HG02642 (cell line): ENCODE results near the gene FIP1L1.
A peak's percentile ranks its signal among the peaks of the same experiment; 100 is the strongest.
"Not testable (repeated sequence)": the region's sequence is repeated elsewhere in the genome, so short reads cannot be mapped to it uniquely, and the experiment has no call there.

Experiments used
- ATAC-seq: cut with Tn5 transposase; IDR thresholded peaks from one replicate; pipeline ENCODE4 v1.9.1; 2021; ENCODE audit warnings: mild to moderate bottlenecking; ENCODE audit not compliant: unreplicated experiment, poor library complexity

FIP1L1 gene

GRCh38 chr4:53371843-53372521 lies 5.5 kb upstream of the FIP1L1 start:
- ATAC-seq = no peak

- ATAC-seq = no peak
These were observed 2.6 kb upstream of the FIP1L1 start for GRCh38 chr4:53374777-53375258.

GRCh38 chr4:53376900-53377299 lies 541 bp upstream of the FIP1L1 start:
- no peak for ATAC-seq

- no peak for ATAC-seq
These were observed 686 bp downstream of the FIP1L1 start for GRCh38 chr4:53378171-53378482.

DNA sequence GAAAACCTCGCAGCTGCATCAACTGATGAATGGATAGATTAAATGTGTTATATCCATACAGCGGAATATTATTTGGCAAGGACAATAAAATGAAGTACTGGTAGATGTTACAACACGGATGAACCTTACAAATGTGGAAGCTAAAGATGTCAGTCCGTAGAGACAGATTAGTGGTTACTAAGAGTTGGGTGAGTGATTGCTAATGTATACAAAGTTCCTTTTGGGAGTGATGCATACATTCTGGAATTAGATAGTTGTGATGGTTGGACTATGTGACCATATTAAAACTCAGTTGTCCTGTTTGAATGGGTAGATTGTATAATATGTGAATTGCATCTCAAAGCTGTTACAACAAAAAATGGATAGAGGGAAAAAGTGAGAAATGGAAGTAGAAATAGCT lies 2.8 kb downstream of the FIP1L1 start:
- ATAC-seq = no peak

- not testable (repeated sequence) for ATAC-seq
These were observed 32.0 kb downstream of the FIP1L1 start for GRCh38 chr4:53409479-53409878.

- ATAC-seq = no peak
These were observed 41.8 kb downstream of the FIP1L1 start for GRCh38 chr4:53419208-53419607.

DNA sequence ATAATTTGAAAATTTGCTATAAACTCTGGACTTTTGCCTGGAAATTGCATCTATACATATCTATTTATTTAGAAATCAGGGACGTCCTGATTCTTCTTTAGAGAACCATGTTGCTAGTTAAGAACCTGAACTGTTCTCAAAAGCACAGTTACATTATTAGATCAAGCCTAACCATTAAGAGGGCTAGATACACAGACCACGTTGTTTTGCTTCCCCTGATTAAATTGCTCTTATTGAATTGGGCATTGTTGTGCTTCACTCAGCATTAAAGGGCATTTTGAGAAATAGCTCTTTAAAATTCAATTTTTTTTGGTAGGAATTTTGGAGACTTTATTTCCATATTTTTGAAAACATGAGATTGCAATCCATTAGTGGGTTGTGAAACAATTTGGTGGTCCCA lies 44.4 kb downstream of the FIP1L1 start:
- no peak for ATAC-seq

GRCh38 chr4:53422367-53422766 lies 44.9 kb downstream of the FIP1L1 start:
- ATAC-seq = no peak

DNA sequence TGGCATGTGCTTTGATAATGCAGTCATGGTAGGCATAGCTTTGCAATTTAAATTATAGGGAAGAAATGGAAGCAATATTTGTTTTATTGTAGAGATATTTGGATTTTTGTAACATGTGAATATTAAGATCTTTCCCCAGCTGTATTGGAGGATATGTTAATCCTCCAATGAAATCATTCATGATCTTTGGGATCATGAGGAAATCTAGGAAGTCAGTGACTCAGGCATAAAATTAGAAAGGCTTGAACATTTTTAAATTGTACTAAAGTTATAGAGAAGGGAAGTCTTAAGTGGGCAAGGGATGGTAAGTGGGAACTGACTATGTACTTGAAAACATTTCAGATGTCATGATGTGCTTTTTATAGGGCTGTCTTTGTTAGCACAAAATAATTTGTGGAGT lies 46.8 kb downstream of the FIP1L1 start:
- ATAC-seq = no peak

GRCh38 chr4:53427366-53427765 lies 49.9 kb downstream of the FIP1L1 start:
- no peak for ATAC-seq

- no peak for ATAC-seq
These were observed 53.6 kb downstream of the FIP1L1 start for GRCh38 chr4:53431052-53431451.

DNA sequence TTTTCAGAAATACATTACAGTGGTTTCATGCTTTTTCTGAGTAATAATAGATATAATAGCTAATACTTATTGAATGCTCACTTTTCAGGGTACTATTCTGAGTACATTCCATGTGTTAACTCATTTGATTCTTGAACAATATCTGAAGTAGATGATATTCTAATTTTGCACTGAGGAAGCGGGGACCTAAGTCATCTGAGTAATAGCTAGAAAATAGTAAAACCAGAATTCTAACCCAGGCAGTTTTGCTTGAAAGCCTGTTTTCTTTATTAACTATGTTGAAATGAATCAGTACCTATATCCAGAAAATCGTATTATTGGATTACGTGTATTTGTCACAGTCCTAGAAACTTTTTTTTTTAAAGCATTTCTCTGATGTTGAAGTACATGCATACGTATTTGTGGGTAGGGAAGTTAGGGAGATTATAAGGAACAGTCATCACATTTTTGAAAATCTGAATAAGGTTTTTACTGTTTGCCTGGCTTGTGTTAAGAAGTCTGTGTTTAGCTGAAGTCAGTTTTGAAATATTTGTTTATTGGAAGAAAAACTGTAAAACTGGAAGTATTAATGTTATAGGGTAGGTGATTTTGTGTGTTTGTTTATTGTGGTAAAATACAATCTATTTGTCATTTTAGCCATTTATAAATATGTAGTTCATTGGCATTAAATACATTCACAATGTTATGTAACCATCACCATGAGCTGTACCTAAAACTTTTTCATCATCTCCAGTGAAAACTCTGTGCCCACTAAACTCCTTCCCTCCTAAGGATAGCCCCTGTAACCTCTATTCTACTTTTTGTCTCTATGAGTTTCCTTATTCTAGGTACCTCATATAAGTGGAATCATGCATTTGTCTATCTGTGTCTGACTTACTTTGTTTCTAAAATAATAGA lies 55.3 kb downstream of the FIP1L1 start:
- peak; percentile 70 for ATAC-seq

DNA sequence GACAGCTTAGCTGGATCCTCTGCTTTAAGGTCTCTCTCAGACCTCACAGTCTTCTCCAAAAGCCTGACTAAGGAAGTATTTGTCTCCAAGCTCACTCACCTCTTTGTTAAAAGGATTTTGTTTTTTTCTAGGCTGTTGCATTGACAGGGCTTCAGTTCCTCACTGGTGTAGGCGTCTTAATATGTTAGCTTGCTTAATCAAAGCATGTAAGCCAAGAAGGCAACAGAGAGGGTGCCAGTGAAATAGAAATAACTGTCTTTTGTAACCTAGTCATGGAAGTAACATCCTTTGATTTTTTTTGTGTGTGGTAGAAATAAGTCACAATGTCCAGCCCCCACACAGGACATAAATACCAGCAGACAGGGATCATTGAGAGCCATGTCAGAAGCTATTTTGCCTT lies 58.8 kb downstream of the FIP1L1 start:
- no peak for ATAC-seq

GRCh38 chr4:53441564-53441963 lies 64.1 kb downstream of the FIP1L1 start:
- ATAC-seq = no peak

DNA sequence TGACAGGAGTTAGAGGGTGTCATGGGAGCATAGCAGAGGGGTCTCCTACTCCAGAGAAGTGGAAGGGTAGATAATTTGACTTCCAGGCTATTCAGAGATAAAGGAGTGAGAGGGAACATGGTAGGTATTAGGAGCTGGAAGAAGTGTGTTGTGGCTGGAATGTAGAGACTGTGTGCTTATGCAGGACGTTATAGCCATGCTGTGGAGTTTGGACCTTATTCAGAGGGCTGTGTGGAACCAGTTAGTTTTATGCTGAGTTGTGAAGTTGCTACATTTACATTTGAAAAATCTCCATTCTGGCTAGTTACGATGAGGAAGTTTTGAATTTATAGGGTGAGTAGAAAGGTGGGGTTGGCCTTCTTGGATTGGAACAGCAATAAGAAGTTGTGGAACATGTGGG lies 67.5 kb downstream of the FIP1L1 start:
- ATAC-seq = no peak

GRCh38 chr4:53450773-53451172 lies 73.3 kb downstream of the FIP1L1 start:
- no peak for ATAC-seq

GRCh38 chr4:53453385-53453784 lies 75.9 kb downstream of the FIP1L1 start:
- ATAC-seq = no peak

- ATAC-seq = no peak
These were observed 78.3 kb downstream of the FIP1L1 start for GRCh38 chr4:53455766-53456165.

- no peak for ATAC-seq
These were observed 78.7 kb downstream of the FIP1L1 start for GRCh38 chr4:53456178-53456577.

- ATAC-seq = no peak
These were observed 82.1 kb downstream of the FIP1L1 start for GRCh38 chr4:53459548-53459947.

- no peak for ATAC-seq
These were observed 83.8 kb downstream of the FIP1L1 start for GRCh38 chr4:53461244-53461643.
